Measurements from ENCODE around the gene MT2A. TPM values are rescaled to one million over a fixed set of nuclear protein-coding genes. Genes with fewer than 3 reads are reported as not detected.
"Not testable (repeated sequence)": the region's sequence is repeated elsewhere in the genome, so short reads cannot be mapped to it uniquely, and the experiment has no call there.

MT2A gene
- total RNA-seq, 1 donor = 21.2 TPM

DNA sequence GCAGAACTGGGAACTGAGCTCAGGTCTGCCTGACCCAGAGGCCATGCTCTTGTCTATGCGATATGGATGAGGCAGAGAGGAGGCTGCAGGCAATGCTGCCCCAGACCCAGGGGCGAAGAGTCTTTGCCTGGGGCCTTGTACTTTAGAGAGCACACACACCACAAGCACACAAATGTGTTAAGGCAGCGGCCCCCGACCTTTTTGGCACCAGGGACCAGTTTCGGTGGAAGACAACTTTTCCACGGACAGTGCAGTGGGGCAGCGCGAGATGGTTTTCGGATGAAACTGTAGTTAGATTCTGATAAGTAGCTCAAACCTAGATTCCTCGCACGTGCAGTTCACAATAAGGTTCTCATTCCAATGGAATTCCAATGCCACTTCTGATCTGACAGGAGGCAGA lies 36.9 kb upstream of the MT2A start:
- TF ChIP-seq CTCF (IDR thresholded peaks at IDR 0.05; ENCODE audit: insufficient read depth, low read depth, low read length) = no peak
- DNase-seq (ENCODE audit: low read depth) = no peak
- H3K4me3 ChIP-seq (ENCODE audit: low read depth, low read length) = no peak overlapping the region

- no peak overlapping the region for H3K4me3 ChIP-seq (ENCODE audit: low read depth, low read length)
- no peak for TF ChIP-seq CTCF (IDR thresholded peaks at IDR 0.05; ENCODE audit: insufficient read depth, low read depth, low read length)
- no peak for DNase-seq (ENCODE audit: low read depth)
These were observed 33.8 kb upstream of the MT2A start for GRCh38 chr16:56574625-56575024.

DNA sequence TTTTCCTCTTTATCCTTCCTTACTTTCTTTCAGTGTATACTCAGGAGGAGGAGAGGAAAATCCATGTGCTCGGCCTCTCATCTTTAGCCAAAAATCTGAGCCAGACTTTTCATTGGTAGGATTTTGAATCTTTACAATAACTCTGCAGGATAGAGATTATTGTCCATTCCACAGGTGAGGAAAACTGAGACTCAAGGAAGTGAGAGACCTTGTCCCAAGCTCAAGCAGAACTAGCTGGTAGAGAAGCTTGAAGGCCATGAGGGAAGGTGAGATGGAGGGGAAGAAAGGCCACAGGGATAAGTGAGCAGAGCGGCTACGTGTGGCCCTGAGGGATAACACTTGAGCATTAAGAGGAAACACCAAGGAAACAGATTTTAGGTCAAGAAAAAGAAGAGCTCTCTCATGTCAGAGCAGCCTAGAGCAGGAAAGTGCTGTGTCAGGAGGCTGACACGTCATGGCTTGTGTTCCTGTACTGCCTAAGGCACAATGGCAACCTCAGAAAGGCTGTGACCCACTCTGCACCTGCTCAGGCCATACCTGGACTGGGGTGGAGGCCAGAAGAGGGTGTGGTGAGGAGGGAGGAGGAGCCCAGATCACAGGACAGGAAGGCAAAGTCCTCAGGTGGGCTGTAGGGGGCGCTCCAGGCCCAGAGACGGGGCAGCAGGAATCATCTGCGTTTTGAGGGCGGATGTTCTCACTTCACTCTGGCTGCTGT lies 31.6 kb upstream of the MT2A start:
- no peak overlapping the region for H3K4me3 ChIP-seq (ENCODE audit: low read depth, low read length)
- peak; percentile 85 for TF ChIP-seq CTCF (IDR thresholded peaks at IDR 0.05; ENCODE audit: insufficient read depth, low read depth, low read length)
- peak; percentile 68 for DNase-seq (ENCODE audit: low read depth)

- TF ChIP-seq CTCF (IDR thresholded peaks at IDR 0.05; ENCODE audit: insufficient read depth, low read depth, low read length) = no peak
- no peak for DNase-seq (ENCODE audit: low read depth)
- H3K4me3 ChIP-seq (ENCODE audit: low read depth, low read length) = no peak overlapping the region
These were observed 31.1 kb upstream of the MT2A start for GRCh38 chr16:56577300-56577625.

DNA sequence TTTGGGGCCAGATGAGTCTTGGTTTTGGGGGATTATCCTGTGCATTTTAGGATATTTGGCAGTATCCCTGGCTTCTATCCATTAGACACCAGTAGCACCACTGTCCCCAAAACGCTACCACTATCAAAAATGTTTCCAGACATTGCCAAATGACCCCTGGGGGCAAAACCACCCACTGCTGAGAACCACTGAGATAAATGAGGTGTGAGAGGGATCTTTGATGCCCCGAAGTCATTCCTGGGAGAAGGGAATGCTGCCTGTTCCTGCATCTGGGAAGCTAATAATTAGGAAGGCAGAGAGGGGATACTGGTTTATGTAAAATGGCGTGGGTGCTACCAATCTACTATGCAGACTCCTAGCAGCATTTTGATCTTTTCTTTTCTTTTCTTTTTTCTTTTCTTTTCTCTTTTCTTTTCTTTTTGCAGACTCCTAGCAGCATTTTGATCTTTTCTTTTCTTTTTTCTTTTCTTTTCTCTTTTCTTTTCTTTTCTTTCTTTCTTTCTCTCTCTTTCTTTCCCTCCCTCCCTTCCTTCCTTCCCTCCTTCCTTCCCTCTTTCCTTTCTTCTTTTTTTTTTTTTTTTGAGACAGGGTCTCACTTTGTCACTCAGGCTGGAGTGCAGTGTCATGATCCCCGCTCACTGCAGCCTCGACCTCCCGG lies 27.9 kb upstream of the MT2A start:
- TF ChIP-seq CTCF (IDR thresholded peaks at IDR 0.05; ENCODE audit: insufficient read depth, low read depth, low read length) = no peak
- no peak overlapping the region for H3K4me3 ChIP-seq (ENCODE audit: low read depth, low read length)
- no peak for DNase-seq (ENCODE audit: low read depth)

- DNase-seq (ENCODE audit: low read depth) = peak; percentile 6
- not testable (repeated sequence) for H3K4me3 ChIP-seq (ENCODE audit: low read depth, low read length)
These were observed 25.5 kb upstream of the MT2A start for GRCh38 chr16:56582911-56583310.

DNA sequence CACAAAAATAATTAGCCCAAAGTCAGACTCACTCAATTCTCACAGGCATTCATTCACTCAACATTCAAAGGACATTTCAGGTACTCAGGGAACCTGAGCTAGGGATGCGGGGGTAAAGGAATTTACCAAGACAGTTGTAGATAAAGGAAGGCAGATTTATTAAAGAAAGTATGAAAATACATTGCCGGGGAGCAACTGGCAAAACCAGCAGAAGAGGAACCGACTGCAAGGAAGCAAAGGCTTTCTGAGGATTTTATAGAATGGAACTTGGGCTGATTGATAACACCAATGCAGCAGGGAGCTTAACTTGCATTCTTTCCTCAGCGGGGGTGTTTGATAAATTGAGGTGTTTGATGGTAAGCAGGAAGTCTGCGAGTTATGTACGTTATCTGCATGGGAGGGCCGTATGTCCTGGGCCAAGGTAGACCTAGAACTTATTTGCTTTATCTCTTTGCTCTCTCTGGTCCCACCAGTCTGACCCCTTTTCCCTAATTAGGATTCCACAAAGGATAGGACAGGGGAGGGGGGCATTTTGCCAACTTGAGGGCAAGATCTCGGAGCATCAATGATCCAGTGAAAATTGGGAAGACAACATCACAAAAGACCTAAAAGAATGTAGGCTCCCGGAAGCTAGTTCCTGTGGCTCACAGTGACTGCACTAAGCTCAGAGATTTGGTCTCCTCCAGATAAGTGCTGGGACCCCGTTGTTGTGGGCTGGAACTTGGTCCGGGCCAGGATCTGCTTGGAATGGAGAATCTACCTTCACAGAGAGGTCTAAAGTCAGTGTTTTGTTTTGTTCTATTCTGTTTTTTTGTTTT lies 24.8 kb upstream of the MT2A start:
- no peak overlapping the region for H3K4me3 ChIP-seq (ENCODE audit: low read depth, low read length)
- TF ChIP-seq CTCF (IDR thresholded peaks at IDR 0.05; ENCODE audit: insufficient read depth, low read depth, low read length) = no peak
- no peak for DNase-seq (ENCODE audit: low read depth)
